22Rv1 (cell line): ENCODE data around the gene CYTH1.

Experiments used
- CTCF ChIP-seq: fragments of 450-650 bp; IDR thresholded peaks from 2 replicates; pipeline ENCODE4 v1.5.1; 2017; ENCODE audit warnings: mild to moderate bottlenecking
- ZFX ChIP-seq: fragments of 450-650 bp; IDR thresholded peaks from 2 replicates; pipeline ENCODE4 v1.6.1; 2017; ENCODE audit warnings: antibody characterized with exemption, borderline replicate concordance

GRCh38 chr17:78789663-78790181, 7.6 kb upstream of the CYTH1 start:
- no peak for TF ChIP-seq CTCF
- TF ChIP-seq ZFX = no peak
